Ramos (cell line): ENCODE results near the gene FBXW12.

ENCODE experiments used
- in situ Hi-C: fragments of 300-500 bp; cut with MboI; formaldehyde crosslinking; loops from one replicate; pipeline ENCODE4 v1.14.3; 2022; ENCODE audit warnings: low sequenced_read_pairs; ENCODE audit not compliant: unreplicated experiment

The FBXW12 gene

GRCh38 chr3:48432411-48433371 is 60.7 kb downstream of the FBXW12 start:
- in situ Hi-C loops, result loop anchor here (10.0 kb wide), 1 partner anchor 198 kb away; no protein-coding TSS in a partner anchor

- in situ Hi-C loops, result loop anchor here (10.0 kb wide), 1 partner anchor 199 kb away; no protein-coding TSS in a partner anchor
Observed at GRCh38 chr3:48433472-48434118, 61.6 kb downstream of the FBXW12 start.

GRCh38 chr3:48434591-48435222 is 62.7 kb downstream of the FBXW12 start:
- in situ Hi-C loops, result loop anchor here (5.0 to 10.0 kb wide), 2 partner anchors 200 to 242 kb away; no protein-coding TSS in a partner anchor

GRCh38 chr3:48435223-48435595 is 63.2 kb downstream of the FBXW12 start:
- in situ Hi-C loops, result loop anchor here (5.0 to 10.0 kb wide), 2 partner anchors 200 to 243 kb away; no protein-coding TSS in a partner anchor

- in situ Hi-C loops, result loop anchor here (5.0 to 10.0 kb wide), 2 partner anchors 201 to 244 kb away; no protein-coding TSS in a partner anchor
Observed at GRCh38 chr3:48435774-48436476, 63.9 kb downstream of the FBXW12 start.

- in situ Hi-C loops, result loop anchor here (5.0 to 10.0 kb wide), 2 partner anchors 202 to 244 kb away; no protein-coding TSS in a partner anchor
Observed at GRCh38 chr3:48436477-48436787, 64.4 kb downstream of the FBXW12 start.

GRCh38 chr3:48436855-48437254 is 64.8 kb downstream of the FBXW12 start:
- in situ Hi-C loops, result loop anchor here (5.0 to 10.0 kb wide), 2 partner anchors 202 to 245 kb away; no protein-coding TSS in a partner anchor

GRCh38 chr3:48437812-48438211 is 65.8 kb downstream of the FBXW12 start:
- in situ Hi-C loops, result loop anchor here (5.0 to 10.0 kb wide), 2 partner anchors 203 to 246 kb away; no protein-coding TSS in a partner anchor

GRCh38 chr3:48439820-48440589 is 68.0 kb downstream of the FBXW12 start, which contains the start of the genes CCDC51 and TMA7:
TSS of gene CCDC51 (minus strand) at chr3:48440119. CDS start at chr3:48435128, 4,991 bp downstream.
TSS of gene TMA7 (plus strand) at chr3:48440257. CDS start at chr3:48440297, 40 bp downstream.
- in situ Hi-C loops, result loop anchor here (5.0 to 10.0 kb wide), 2 partner anchors 205 to 248 kb away; no protein-coding TSS in a partner anchor

GRCh38 chr3:48440590-48440958 is 68.6 kb downstream of the FBXW12 start:
- in situ Hi-C loops, result no loop called here

- in situ Hi-C loops, result no loop called here
Observed at GRCh38 chr3:48441940-48442339, 69.9 kb downstream of the FBXW12 start.
